Keratinocyte (primary cell): ENCODE results near the gene TMCC1.

Source experiments
- CTCF ChIP-seq, 3 experiments: IDR thresholded peaks in 1 of 3; conservative IDR thresholded peaks in 1 of 3; optimal IDR thresholded peaks in 1 of 3; 2 replicates in 2 of 3; 3 replicates in 1 of 3; pipeline versions ENCODE3 to v1.5.1; 2011; ENCODE audit warnings: low read length in 3 of 3, mild to moderate bottlenecking in 3 of 3, moderate library complexity in 2 of 3, control low read depth in 1 of 3, inconsistent platforms in 1 of 3; ENCODE audit not compliant: insufficient read depth in 2 of 3; ENCODE audit errors: extremely low read depth in 1 of 3
- EZH2 ChIP-seq: IDR thresholded peaks from one replicate; pipeline ENCODE4 v1.6.1; 2012; ENCODE audit warnings: inconsistent platforms, mild to moderate bottlenecking, low read length, moderate library complexity

- TF ChIP-seq CTCF (optimal IDR thresholded peaks at IDR 0.05 in 1 of 3, IDR thresholded peaks at IDR 0.05 in 1 of 3, conservative IDR thresholded peaks at IDR 0.05 in 1 of 3; ENCODE audit: extremely low read depth in 1 of 3, insufficient read depth in 2 of 3, low read length in 3 of 3) (no peak), EZH2 (no peak)
Measured at GRCh38 chr3:129943020-129943419, 49.5 kb upstream of the TMCC1 start.
